ENCODE measurements around the gene IL1RAPL1. TPM values are rescaled to one million over a fixed set of nuclear protein-coding genes. Genes with fewer than 3 reads are reported as not detected.

Gene IL1RAPL1
- total and polyA plus RNA-seq, 5 donors = 0.48 to 3.1 (median 2.4) TPM

DNA sequence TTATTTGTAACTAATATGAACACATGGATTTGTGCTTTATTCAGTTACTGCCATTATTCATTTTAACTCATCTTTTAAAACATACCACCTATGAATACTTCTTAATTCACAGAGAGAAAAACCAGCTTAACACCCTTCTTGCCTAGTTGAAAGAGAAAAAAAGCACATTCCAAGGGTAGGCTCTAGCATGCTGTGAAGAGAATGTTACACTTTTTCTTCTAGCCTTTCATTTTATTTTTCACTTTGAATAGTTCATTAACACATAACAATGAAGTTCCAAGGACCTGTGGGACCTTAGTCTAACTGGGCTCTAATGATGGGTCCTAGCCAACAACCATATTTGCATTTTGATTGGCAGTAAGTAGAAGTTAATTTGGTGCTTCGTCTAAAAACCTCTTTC lies 1348.2 kb downstream of the IL1RAPL1 start:
- Histone ChIP-seq H3K4me1 (ENCODE audit: control insufficient read depth, insufficient read depth, low read length) (no peaks in the 10 kb centered on the region), H3K9me3 (ENCODE audit: control insufficient read depth, low read length) (no peaks in the 10 kb centered on the region), H3K4me3 (ENCODE audit: low read length) (no peak overlapping the region), H3K27me3 (ENCODE audit: control insufficient read depth, insufficient read depth) (no peaks in the 10 kb centered on the region), H3K27ac (ENCODE audit: low read length) (no peak overlapping the region)
- WGBS = 68% methylated on average over 1 of the region's 1 CpG
- ATAC-seq (no peak), DNase-seq (no peak)
- intact Hi-C loops (cut with DNase I) = no loop called here

- intact Hi-C loops (cut with DNase I) = no loop called here
- Histone ChIP-seq H3K9me3 (ENCODE audit: control insufficient read depth, low read length) (no peaks in the 10 kb centered on the region), H3K4me3 (ENCODE audit: low read length) (no peak overlapping the region), H3K27ac (ENCODE audit: low read length) (no peak overlapping the region), H3K4me1 (ENCODE audit: control insufficient read depth, insufficient read depth, low read length) (no peaks in the 10 kb centered on the region), H3K27me3 (ENCODE audit: control insufficient read depth, insufficient read depth) (no peaks in the 10 kb centered on the region)
- DNase-seq (no peak), ATAC-seq (no peak)
- 84% methylated on average over 2 of the region's 2 CpGs for WGBS
Measured at GRCh38 chrX:29940750-29941149, 1353.5 kb downstream of the IL1RAPL1 start.

DNA sequence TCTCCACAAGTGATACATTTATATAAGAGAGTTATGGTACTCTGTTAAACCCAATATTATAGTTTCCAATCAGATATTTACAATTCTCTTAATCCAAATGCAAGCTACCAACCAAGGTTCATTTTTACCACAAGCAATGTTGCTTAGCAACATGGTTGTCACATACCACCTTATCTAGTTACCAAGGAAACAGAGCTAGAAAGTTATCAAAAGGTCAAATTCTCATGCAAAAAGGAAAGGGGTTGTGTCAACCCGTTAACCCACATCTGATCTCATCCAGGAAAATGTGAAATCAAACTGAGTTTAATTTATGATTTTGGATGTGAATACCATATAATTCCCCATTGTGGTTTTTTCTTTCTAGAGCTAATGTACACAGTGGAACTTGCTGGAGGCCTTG lies 1354.0 kb downstream of the IL1RAPL1 start:
- H3K27ac ChIP-seq (ENCODE audit: low read length) = no peak overlapping the region
- no peak for ATAC-seq
- no peaks in the 10 kb centered on the region for H3K27me3 ChIP-seq (ENCODE audit: control insufficient read depth, insufficient read depth)
- no peaks in the 10 kb centered on the region for H3K4me1 ChIP-seq (ENCODE audit: control insufficient read depth, insufficient read depth, low read length)
- WGBS = 7% methylated on average over 1 of the region's 1 CpG
- H3K4me3 ChIP-seq (ENCODE audit: low read length) = no peak overlapping the region
- intact Hi-C loops (cut with DNase I) = no loop called here
- no peak for DNase-seq
- H3K9me3 ChIP-seq (ENCODE audit: control insufficient read depth, low read length) = no peaks in the 10 kb centered on the region

DNA sequence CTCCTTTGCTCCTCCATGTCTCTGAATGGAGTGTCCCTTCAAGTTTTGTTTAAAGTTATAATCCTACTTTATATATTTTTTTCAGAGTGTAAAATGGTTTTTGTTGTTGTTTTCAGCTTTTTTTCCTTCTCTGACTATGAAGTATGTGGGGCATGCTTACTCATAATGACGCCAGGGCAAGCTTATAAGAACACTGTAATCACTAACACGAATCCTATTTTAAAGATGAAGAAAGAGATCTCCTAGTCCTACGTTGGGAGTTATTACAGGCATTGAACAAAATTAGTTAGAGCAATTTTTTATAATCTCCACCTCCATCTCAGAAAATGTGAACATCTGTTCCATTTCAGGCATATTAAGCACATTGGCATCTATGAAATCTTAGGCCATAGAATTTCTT lies 1360.0 kb downstream of the IL1RAPL1 start:
- intact Hi-C loops (cut with DNase I) = no loop called here
- 87% methylated on average over 3 of the region's 3 CpGs for WGBS
- ATAC-seq (no peak), DNase-seq (no peak)
- no peak overlapping the region for H3K4me3 ChIP-seq (ENCODE audit: low read length)
- no peaks in the 10 kb centered on the region for H3K4me1 ChIP-seq (ENCODE audit: control insufficient read depth, insufficient read depth, low read length)
- H3K27me3 ChIP-seq (ENCODE audit: control insufficient read depth, insufficient read depth) = no peaks in the 10 kb centered on the region
- H3K9me3 ChIP-seq (ENCODE audit: control insufficient read depth, low read length) = no peaks in the 10 kb centered on the region
- no peak overlapping the region for H3K27ac ChIP-seq (ENCODE audit: low read length)

DNA sequence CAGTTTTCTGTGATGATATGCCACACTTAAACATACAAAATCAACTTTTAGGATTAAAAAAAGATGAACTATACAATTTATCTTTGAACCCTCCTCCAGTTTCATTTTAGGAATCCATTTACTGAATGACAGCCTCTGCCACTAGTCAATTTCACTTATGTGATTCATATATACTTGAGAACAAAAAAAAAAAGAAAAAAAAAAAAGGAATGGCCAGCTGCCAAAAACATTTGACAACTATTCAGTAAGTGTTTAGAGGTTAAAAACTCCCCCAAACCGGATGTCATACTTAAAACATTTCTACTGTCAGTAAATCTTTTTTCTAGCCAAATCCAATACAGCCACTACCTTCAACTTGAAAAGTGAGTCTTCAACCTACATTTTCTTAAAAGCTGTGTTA lies 1361.4 kb downstream of the IL1RAPL1 start:
- WGBS = 20% methylated on average over 1 of the region's 1 CpG

DNA sequence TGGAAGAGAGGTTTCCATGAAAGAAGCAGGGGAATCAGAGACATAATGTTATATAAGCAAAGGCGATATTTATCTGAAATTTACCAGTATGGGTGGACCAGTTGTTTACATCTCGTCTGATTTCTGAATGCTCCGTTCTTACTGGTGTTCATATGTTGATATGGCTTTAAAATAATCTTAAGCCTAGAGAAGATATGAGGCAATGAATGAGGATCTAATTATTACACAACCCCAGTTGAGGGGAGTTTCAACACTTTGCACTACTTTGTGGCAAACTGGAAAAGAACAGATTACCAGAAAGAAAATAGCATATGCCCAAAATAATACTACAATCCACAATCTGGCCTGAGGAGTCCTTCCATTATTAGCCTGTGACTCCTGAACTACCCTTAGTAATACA lies 1364.8 kb downstream of the IL1RAPL1 start:
- 94% methylated on average over 3 of the region's 3 CpGs for WGBS

More for the DNA sequence above, 1361.4 kb downstream of the IL1RAPL1 start:
- no peak overlapping the region for H3K27ac ChIP-seq (ENCODE audit: low read length)
- no peak overlapping the region for H3K4me3 ChIP-seq (ENCODE audit: low read length)
- H3K4me1 ChIP-seq (ENCODE audit: control insufficient read depth, insufficient read depth, low read length) = no peaks in the 10 kb centered on the region
- no peaks in the 10 kb centered on the region for H3K9me3 ChIP-seq (ENCODE audit: control insufficient read depth, low read length)
- intact Hi-C loops (cut with DNase I) = no loop called here
- DNase-seq = no peak
- no peak for ATAC-seq
- no peaks in the 10 kb centered on the region for H3K27me3 ChIP-seq (ENCODE audit: control insufficient read depth, insufficient read depth)

DNA sequence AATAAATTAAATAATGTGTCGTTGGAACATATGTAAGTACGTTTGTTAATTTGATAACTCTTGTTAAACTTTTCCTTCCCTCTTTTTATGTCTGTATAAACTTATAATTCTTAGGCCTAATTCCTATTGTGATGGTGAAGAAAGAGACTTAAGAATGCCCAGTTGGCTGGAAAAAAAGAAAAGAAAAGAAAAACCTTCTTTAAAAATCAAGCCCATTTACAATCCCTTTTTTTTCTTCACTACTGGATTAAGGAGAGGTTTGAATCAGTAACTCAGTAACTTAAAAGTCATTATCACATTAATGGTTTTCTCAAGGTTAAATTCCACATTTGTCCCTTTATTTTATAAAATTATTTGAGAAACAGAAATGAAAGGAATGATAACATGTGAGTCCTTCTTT lies 1374.8 kb downstream of the IL1RAPL1 start:
- no peaks in the 10 kb centered on the region for H3K9me3 ChIP-seq (ENCODE audit: control insufficient read depth, low read length)
- 83% methylated on average over 2 of the region's 2 CpGs for WGBS
- H3K27me3 ChIP-seq (ENCODE audit: control insufficient read depth, insufficient read depth) = no peaks in the 10 kb centered on the region
- H3K4me1 ChIP-seq (ENCODE audit: control insufficient read depth, insufficient read depth, low read length) = no peaks in the 10 kb centered on the region
- H3K4me3 ChIP-seq (ENCODE audit: low read length) = no peak overlapping the region
- ATAC-seq (no peak), DNase-seq (no peak)
- intact Hi-C loops (cut with DNase I) = no loop called here
- no peak overlapping the region for H3K27ac ChIP-seq (ENCODE audit: low read length)

More for the DNA sequence above, 1364.8 kb downstream of the IL1RAPL1 start:
- no peak overlapping the region for H3K27ac ChIP-seq (ENCODE audit: low read length)
- H3K27me3 ChIP-seq (ENCODE audit: control insufficient read depth, insufficient read depth) = no peaks in the 10 kb centered on the region
- H3K9me3 ChIP-seq (ENCODE audit: control insufficient read depth, low read length) = no peaks in the 10 kb centered on the region
- no peak for ATAC-seq
- intact Hi-C loops (cut with DNase I) = no loop called here
- no peaks in the 10 kb centered on the region for H3K4me1 ChIP-seq (ENCODE audit: control insufficient read depth, insufficient read depth, low read length)
- DNase-seq = no peak
- H3K4me3 ChIP-seq (ENCODE audit: low read length) = no peak overlapping the region

DNA sequence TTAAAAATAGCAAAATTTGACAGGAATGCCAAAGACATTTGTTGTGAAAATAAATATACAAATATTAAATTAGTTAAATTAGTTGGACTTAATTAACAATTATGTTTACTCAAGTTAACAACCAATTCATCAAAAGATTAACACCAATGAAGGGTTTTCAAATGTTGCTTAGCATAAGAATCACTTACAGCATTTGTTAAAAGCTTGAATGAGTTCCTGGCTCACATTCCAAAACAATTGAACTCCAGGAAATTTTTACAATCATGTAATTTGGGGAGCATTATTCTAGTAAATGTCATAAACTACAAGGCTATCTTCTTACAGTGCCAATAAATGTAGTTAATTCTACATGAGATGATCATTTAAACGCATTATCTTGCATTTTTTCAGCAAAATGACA lies 1378.4 kb downstream of the IL1RAPL1 start:
- intact Hi-C loops (cut with DNase I) = no loop called here

GRCh38 chrX:29992083-29992482 lies 1404.8 kb downstream of the IL1RAPL1 start:
- Histone ChIP-seq H3K4me1 (ENCODE audit: control insufficient read depth, insufficient read depth, low read length) (no peaks in the 10 kb centered on the region), H3K27me3 (ENCODE audit: control insufficient read depth, insufficient read depth) (no peaks in the 10 kb centered on the region), H3K27ac (ENCODE audit: low read length) (no peak overlapping the region), H3K9me3 (ENCODE audit: control insufficient read depth, low read length) (no peaks in the 10 kb centered on the region), H3K4me3 (ENCODE audit: low read length) (no peak overlapping the region)
- no peak for DNase-seq
- WGBS = 84% methylated on average over 3 of the region's 3 CpGs
- ATAC-seq = no peak
- intact Hi-C loops (cut with DNase I) = no loop called here

More for the DNA sequence above, 1378.4 kb downstream of the IL1RAPL1 start:
- no peaks in the 10 kb centered on the region for H3K27me3 ChIP-seq (ENCODE audit: control insufficient read depth, insufficient read depth)
- no peak for DNase-seq
- H3K4me3 ChIP-seq (ENCODE audit: low read length) = no peak overlapping the region
- no peak overlapping the region for H3K27ac ChIP-seq (ENCODE audit: low read length)
- no peaks in the 10 kb centered on the region for H3K4me1 ChIP-seq (ENCODE audit: control insufficient read depth, insufficient read depth, low read length)
- no peaks in the 10 kb centered on the region for H3K9me3 ChIP-seq (ENCODE audit: control insufficient read depth, low read length)
- WGBS = 79% methylated on average over 1 of the region's 1 CpG
- ATAC-seq = no peak

DNA sequence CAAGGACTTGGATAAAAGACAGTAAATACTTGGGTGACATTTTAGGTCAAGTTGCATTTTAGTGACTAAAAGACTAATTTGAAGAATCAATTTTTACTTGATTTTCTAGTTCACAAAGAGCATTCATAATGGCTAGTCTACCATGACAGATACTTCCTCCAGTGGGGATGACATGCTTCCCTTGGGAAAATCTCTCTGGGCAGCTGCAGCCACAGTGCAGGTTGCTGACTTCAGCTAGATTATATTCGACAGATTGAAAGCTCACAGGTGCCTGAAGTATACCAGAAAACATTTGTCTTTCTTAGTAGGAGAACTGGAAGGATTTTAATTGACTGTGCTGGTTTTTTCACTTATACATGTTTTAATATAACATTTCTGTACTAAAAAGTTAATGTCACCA lies 1418.6 kb downstream of the IL1RAPL1 start:
- Histone ChIP-seq H3K9me3 (ENCODE audit: control insufficient read depth, low read length) (no peaks in the 10 kb centered on the region), H3K4me1 (ENCODE audit: control insufficient read depth, insufficient read depth, low read length) (no peaks in the 10 kb centered on the region), H3K27ac (ENCODE audit: low read length) (no peak overlapping the region), H3K27me3 (ENCODE audit: control insufficient read depth, insufficient read depth) (no peaks in the 10 kb centered on the region), H3K4me3 (ENCODE audit: low read length) (no peak overlapping the region)
- whole genome bisulfite sequencing = 41% methylated on average over 1 of the region's 1 CpG
- ATAC-seq = no peak
- DNase-seq = no peak
- intact Hi-C loops (cut with DNase I) = no loop called here

Data from right cardiac atrium (tissue), 5 donors.